Neuron (in vitro differentiated cells): ENCODE data around the gene FADS1.

Experiments
- H2AFZ ChIP-seq: one replicate; pipeline ENCODE4 v1.6.1; 2013; ENCODE audit warnings: low read depth, mild to moderate bottlenecking, inconsistent platforms, low read length, moderate library complexity
- H3K27me3 ChIP-seq: one replicate; pipeline ENCODE4 v1.6.1; 2013; ENCODE audit warnings: low read length; ENCODE audit not compliant: insufficient read depth
- H3K36me3 ChIP-seq: one replicate; pipeline ENCODE4 v1.6.1; 2013; ENCODE audit warnings: low read length; ENCODE audit not compliant: insufficient read depth
- H3K4me1 ChIP-seq: one replicate; pipeline ENCODE4 v1.6.1; 2013; ENCODE audit warnings: low read length; ENCODE audit not compliant: insufficient read depth
- H3K4me3 ChIP-seq: 2 replicates; pipeline ENCODE4 v1.5.1; 2013; ENCODE audit warnings: mild to moderate bottlenecking, low read length, moderate library complexity
- H3K9me3 ChIP-seq: one replicate; pipeline ENCODE4 v1.6.1; 2013; ENCODE audit warnings: low read length

Gene FADS1

DNA sequence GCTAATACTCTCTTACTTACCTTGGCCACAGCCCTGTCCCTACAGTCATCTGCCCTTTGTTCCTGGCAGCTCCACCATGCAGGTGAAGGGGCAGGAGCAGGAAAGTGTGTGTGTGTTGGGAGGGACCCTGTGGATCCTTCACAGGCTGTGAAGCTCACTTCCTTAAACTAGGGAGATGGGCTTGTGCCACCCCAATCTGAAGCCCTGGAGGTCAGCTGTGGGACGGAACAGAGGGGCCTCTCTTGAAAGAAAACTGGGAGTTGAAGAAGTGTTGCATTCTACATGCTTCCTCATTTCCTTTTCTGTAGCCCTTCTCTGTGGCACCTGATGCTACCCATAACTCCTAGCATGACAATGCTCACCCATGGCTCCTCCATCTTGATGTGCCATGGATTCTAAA is 11.7 kb downstream of the FADS1 start:
- Histone ChIP-seq H2AFZ (no peak overlapping the region), H3K4me1 (no peaks in the 10 kb centered on the region), H3K27me3 (no peaks in the 10 kb centered on the region), H3K36me3 (peaks cover 93% of the 10 kb centered on the region), H3K9me3 (no peaks in the 10 kb centered on the region), H3K4me3 (no peak overlapping the region)

DNA sequence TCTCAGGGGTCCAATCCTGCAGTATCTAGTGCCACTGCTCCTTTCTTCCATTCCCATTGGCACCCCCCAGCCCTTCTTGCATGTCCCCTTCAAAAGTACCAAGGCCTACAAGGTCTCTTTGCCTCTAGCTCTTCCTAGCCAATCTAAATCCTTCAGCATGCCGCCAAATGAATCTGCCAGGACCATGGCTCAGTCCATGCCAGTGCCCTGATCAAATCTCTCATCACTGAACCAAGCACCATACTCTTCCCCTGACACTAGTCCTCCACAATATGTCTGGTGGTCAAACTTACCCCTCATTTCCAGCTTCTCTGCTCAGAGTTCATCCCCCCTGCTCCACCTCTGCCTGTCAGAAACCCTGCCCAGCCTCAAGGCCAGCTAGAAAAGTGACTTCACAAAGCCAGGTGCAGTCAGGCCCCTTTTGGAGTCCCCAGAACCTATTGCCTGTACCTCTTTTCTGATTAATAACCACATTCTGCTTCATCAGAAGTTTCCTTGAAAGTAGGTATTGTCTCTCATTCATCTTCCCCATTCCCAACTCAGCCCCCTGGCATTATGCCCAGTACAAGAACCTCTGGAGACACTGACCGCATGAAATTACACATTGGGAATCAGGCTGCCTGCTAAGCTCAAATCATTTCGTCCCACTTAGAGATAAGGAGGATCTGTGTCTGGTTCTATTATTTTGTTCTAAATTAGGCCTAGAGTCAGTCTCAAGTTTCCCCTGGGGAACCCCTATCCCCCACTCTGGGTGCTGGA is 12.7 kb downstream of the FADS1 start:
- H2AFZ ChIP-seq, result no peak overlapping the region
- H3K4me3 ChIP-seq, result no peak overlapping the region
- H3K4me1 ChIP-seq, result no peaks in the 10 kb centered on the region
- H3K27me3 ChIP-seq, result no peaks in the 10 kb centered on the region
- peaks cover 93% of the 10 kb centered on the region for H3K36me3 ChIP-seq
- no peaks in the 10 kb centered on the region for H3K9me3 ChIP-seq

DNA sequence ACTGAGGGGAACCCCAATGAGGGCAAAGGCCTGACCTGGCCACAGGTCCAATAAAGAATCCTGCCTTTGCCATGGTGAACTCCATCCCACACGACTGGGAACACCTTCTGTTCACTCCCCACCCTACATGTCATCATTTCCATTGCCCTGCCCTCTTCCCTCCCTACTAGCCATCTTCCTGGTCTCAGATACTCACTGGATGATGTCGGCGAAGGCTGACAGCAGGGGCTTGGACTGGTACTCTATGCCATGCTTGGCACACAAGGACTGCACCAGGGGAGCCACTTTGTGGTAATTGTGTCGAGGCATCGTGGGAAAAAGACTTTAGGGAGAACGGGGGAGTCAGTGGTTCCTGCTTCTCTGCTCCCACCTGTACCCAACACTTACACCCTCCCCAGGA is 14.2 kb downstream of the FADS1 start:
- Histone ChIP-seq H3K9me3 (no peaks in the 10 kb centered on the region), H3K27me3 (no peaks in the 10 kb centered on the region), H3K36me3 (peaks cover 87% of the 10 kb centered on the region), H3K4me1 (no peaks in the 10 kb centered on the region), H2AFZ (no peak overlapping the region), H3K4me3 (no peak overlapping the region)

DNA sequence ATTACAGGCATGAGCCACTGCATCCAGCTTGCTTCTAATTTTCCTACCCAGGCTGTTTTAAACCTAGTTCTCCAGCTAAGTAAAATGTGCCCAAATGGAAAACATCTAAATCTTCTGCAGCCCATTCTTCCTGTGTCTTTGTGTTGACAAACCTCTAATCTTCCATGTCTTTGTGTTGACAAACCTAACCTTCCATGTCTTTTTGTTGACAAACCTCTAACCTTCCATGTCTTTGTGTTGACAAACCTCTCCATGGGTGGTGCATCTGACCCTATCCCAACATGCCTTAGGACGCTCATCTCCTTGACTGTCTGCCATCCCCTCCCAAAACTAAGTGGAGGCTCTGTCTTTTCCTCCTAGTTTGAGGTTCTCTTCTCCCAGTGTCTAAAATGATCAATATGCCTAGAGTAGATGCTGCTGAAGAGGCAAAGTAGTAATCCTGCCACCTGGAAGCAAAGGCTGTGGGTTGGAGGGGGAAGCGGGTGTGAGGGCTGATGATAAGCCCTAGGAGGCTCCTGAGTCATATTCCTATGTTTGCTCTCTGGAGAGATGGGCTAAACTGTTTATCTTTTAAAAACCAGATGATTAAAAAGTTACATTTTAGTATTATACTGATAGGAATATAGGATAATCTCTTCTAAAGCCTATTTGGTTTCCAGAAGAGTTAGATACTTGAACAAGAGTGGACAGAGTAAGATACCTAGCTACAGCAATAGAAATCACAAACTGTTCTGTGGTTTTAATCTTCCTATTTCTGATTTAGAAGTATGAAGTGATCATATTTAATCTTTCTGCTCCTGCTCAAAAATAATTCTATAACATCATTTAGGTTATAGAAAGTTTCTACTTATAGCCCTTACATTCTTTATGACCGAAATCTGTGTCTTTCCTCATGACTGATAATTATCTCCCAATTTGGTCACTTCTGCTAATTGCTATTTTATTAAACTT is 16.2 kb downstream of the FADS1 start:
- Histone ChIP-seq H3K4me1 (no peaks in the 10 kb centered on the region), H3K27me3 (no peaks in the 10 kb centered on the region), H2AFZ (no peak overlapping the region), H3K9me3 (no peaks in the 10 kb centered on the region), H3K4me3 (no peak overlapping the region), H3K36me3 (peaks cover 80% of the 10 kb centered on the region)

DNA sequence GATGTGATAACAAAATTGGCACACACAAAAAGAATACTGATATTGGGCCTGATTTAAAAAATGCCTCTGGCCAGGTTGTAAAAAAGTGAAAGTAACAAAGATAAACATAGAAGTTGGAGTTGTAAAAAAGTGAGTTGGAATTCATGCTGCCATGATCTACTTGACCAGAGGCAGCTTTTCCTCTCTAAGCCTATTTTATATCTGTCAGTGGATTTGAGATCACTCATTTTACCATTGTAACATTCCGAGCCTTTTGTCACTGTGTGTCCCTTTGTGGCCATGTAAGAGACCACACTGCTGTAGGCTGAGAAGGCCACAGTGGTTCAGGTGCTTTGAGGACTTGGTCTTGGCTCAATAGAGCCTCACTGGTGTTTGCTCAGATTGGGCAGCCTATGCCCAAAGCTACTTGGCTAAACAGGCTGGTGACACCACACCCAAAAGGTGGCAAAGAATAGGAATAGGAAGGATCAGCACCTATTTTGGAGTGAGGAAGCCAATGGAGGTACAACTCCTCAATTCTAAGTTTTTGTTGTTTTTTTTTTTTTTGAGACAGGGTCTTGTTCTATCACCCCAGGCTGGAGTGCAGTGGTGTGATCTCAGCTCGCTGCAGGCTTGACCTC is 17.0 kb downstream of the FADS1 start:
- Histone ChIP-seq H2AFZ (no peak overlapping the region), H3K36me3 (peaks cover 80% of the 10 kb centered on the region), H3K4me1 (no peaks in the 10 kb centered on the region), H3K4me3 (no peak overlapping the region), H3K27me3 (no peaks in the 10 kb centered on the region), H3K9me3 (no peaks in the 10 kb centered on the region)

DNA sequence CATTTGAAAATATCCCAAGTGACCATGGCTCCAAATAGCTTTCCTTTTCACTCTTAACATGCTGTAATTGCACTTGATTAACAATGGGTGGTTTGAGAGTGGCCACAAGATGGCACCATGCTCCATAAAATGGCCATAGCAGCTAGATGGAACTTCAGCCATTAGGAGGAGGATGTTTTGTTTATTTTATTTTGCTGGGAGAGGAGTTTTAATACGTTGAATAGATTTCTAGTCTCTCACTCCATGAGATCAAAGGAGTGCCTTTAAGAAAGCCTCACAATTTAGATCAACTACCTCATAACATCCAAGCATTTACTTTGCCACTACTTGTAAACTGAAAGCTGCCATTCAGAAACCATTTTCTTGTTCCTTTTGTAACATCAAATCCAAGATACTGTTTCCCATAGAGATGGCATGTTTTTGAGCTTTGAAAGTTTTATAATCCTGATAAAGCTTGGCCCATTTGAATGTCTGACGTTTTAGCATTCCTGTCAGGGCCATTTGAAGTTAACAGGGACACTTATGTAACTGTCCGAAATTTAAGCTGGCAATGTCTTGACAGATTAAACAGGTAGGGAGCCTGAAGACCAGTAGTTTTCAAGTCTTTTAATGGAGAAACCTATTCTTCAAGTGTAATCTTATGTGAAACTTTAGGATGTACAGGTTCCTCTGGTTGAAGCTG is 19.4 kb downstream of the FADS1 start:
- H3K27me3 ChIP-seq, result no peaks in the 10 kb centered on the region
- no peaks in the 10 kb centered on the region for H3K9me3 ChIP-seq
- H2AFZ ChIP-seq, result no peak overlapping the region
- H3K4me1 ChIP-seq, result peaks cover 14% of the 10 kb centered on the region
- H3K4me3 ChIP-seq, result no peak overlapping the region
- H3K36me3 ChIP-seq, result peaks cover 61% of the 10 kb centered on the region

DNA sequence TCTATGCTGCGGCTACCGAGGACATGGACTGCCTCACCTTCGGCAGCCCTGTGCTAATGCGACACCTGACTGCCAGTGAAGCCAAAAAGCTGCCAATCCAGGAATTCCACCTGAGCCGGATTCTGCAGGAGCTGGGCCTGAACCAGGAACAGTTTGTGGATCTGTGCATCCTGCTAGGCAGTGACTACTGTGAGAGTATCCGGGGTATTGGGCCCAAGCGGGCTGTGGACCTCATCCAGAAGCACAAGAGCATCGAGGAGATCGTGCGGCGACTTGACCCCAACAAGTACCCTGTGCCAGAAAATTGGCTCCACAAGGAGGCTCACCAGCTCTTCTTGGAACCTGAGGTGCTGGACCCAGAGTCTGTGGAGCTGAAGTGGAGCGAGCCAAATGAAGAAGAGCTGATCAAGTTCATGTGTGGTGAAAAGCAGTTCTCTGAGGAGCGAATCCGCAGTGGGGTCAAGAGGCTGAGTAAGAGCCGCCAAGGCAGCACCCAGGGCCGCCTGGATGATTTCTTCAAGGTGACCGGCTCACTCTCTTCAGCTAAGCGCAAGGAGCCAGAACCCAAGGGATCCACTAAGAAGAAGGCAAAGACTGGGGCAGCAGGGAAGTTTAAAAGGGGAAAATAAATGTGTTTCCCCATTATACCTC is 20.8 kb downstream of the FADS1 start:
- Histone ChIP-seq H2AFZ (no peak overlapping the region), H3K36me3 (peaks cover 48% of the 10 kb centered on the region)

DNA sequence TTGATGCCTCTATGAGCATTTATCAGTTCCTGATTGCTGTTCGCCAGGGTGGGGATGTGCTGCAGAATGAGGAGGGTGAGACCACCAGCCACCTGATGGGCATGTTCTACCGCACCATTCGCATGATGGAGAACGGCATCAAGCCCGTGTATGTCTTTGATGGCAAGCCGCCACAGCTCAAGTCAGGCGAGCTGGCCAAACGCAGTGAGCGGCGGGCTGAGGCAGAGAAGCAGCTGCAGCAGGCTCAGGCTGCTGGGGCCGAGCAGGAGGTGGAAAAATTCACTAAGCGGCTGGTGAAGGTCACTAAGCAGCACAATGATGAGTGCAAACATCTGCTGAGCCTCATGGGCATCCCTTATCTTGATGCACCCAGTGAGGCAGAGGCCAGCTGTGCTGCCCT is 21.3 kb downstream of the FADS1 start:
- H3K9me3 ChIP-seq, result no peaks in the 10 kb centered on the region
- no peaks in the 10 kb centered on the region for H3K27me3 ChIP-seq
- no peak overlapping the region for H3K4me3 ChIP-seq
- H3K4me1 ChIP-seq, result peaks cover 20% of the 10 kb centered on the region
- H3K36me3 ChIP-seq, result peaks cover 46% of the 10 kb centered on the region
- no peak overlapping the region for H2AFZ ChIP-seq

More for the DNA sequence above, 20.8 kb downstream of the FADS1 start:
- no peaks in the 10 kb centered on the region for H3K27me3 ChIP-seq
- no peak overlapping the region for H3K4me3 ChIP-seq
- H3K4me1 ChIP-seq, result peaks cover 20% of the 10 kb centered on the region
- H3K9me3 ChIP-seq, result no peaks in the 10 kb centered on the region

DNA sequence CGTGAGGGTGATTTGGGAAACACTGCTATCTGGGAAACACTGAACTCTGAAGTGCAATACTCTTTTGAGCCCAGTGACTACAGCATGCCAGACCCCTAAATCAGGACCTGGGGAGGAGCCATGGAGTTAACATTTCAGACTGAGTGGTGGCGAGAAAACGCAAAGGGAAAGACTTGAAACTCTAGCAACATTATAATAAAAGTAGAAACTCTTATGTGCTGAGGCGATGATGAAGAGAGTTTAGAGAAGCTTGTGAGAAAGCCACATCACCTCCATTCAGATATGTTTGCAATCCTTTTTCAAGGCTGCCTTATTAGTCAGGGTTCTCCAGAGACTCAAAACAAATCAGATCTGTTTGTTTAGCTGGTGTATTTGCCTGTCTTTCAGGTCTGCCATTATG is 22.2 kb downstream of the FADS1 start:
- Histone ChIP-seq H2AFZ (no peak overlapping the region), H3K27me3 (no peaks in the 10 kb centered on the region), H3K36me3 (peaks cover 46% of the 10 kb centered on the region), H3K4me1 (peaks cover 20% of the 10 kb centered on the region), H3K4me3 (no peak overlapping the region), H3K9me3 (no peaks in the 10 kb centered on the region)

DNA sequence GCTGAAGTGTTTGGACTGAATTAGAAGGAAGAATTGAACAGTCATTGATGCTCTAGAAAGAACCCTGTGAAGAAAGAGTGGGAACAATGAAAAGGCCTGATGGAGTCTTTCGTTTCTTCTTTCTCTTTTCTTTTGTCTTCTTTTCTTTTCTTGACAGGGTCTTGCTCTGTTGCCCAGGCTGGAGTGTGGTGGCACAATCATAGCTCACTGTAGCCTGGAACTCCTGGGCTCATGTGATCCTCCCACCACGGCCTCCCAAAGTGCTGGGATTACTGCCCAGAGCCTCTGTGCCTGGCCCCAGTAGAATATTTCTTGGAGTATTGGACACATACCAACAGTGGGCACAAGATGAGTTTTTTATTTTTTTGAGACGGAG is 23.0 kb downstream of the FADS1 start:
- no peaks in the 10 kb centered on the region for H3K27me3 ChIP-seq
- H2AFZ ChIP-seq, result no peak overlapping the region
- H3K36me3 ChIP-seq, result peaks cover 47% of the 10 kb centered on the region
- peaks cover 20% of the 10 kb centered on the region for H3K4me1 ChIP-seq
- H3K9me3 ChIP-seq, result no peaks in the 10 kb centered on the region
- peak overlapping the region; percentile 99 for H3K4me3 ChIP-seq

DNA sequence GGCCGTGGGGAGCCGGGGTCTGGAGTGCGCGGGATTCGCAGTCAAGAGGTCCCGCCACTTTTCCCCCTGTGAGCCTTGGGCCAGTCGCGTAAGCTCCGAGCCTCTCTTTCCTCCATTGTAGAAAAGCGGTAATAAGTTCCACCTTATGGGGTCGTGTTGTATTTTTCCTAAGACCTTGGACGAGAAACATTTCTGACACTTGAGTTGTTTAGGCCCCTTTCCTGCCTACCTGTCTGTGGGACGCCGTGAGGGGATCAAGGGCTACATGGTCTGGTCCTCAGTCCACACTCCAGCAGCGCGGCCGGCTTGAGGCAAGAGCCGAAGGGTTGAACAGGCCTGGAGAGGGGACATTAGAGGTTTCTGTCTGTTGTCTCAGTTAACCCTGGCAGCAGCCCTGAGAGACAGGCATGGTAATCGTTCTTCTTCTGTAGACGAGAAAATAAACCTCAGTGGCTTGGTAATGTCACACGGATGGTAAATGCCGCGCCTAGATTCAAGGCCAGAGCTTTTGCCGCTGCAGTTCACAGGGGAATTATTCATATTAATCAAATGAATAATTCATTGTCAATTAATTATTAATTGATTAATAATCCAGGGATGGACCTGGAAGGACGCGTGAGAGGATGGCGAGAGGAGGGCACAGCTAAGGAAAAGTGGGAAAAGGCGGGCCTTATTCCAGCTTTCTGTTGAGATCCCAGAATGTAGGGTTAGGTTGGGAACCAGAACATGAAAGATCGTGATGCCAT is 23.5 kb downstream of the FADS1 start:
- Histone ChIP-seq H3K36me3 (peaks cover 49% of the 10 kb centered on the region), H2AFZ (peak overlapping the region; percentile 36), H3K27me3 (no peaks in the 10 kb centered on the region), H3K4me1 (peaks cover 20% of the 10 kb centered on the region), H3K9me3 (no peaks in the 10 kb centered on the region), H3K4me3 (peak overlapping the region; percentile 99)
